Amygdala (tissue), 56 donors: ENCODE measurements around the gene GALNT1.

Source experiments
- DNase-seq, 56 donors: peaks; one replicate each; lab custom pipeline; 2025; lab: John Stamatoyannopoulos, UW

GALNT1 gene

DNA sequence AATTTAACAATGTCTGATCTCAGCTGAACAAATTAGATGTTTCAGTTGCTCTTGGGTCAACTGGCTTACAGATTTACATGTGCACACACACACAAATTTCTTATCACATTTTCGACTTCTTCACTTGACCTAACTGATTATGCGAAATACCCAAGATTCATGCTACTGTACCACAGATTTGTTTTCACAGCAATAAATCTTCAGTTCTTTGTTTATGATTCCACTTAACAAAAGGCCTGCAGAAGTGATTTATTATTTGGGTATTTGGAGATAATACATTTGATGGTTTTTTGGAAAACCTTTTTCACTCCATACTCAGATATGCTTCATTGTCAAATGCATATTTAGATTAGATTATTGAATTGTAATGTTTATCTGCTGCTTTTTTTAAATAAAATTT is 129.0 kb downstream of the GALNT1 start:
- no peak for DNase-seq

DNA sequence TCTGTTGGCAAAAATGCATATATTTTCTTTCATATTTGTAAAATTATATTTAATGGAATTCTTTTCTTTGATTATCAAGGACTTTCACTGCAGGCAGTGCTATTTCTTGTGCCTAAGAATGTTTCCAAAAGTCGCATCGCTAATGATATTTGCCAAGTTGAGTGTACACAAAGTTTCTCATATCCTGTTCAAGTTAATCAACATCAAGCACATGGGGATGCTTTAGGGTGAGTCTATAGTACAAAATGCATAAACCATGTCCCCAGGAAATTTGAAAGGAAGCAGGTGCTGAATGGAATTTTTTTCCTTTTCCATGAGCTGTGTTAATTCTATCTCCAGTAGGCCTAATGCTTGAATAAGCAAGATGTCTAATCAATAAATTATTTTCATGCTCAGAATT is 129.7 kb downstream of the GALNT1 start:
- DNase-seq = no peak

DNA sequence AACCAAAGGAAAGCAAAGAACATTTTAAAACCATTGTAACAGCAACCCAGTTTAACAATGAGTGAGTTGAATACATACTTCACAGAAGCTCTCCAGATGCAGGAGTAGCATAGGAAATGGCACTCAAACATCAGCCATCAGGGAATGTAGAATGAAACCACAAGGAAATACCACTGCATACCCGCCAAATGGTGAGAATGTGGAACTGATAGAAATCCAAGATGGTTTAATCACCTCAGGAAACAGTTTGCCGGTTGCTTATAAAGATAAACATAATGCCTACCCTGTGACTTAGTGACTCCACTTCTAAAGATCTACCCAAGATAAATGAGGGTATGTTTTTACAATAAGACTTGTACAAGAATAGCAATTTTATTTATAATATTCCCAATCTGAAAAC is 132.0 kb downstream of the GALNT1 start:
- DNase-seq = no peak

DNA sequence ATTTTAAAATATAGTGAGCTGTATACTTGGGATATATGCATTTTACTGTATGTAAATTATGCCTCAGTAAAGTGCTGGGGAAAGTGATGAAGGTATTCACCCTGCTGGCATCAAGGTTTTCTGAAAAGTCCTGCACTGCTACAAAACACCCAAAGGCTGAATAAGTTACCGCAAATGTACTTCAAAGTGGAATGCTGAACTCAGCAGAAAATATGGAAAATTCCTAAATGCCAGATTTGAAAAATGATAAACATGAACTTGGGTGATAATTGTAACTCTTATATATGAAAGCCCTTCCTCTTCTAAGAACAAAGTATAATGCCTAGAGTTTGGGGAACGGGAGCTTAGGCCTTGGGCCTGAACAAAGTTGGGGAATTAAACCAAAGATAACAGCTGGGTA is 133.0 kb downstream of the GALNT1 start:
- DNase-seq = no peak

DNA sequence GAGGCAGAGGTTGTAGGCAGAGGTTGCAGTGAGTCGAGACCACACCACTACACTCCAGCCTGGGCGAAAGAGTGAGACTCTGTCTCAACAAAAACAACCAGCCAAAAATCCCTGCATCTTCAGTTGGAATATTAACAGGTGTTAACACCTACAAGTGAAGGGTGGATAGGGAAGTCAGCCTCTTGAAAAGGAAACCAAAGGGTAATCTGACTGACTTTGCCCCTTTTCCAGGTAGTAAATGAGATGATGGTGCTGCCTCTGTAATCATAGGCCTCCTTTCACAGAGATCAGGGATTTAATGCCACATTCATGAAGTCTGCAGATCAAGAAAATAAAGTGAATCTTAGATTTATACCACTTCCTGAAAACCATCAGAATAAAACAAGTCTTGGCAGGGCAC is 133.6 kb downstream of the GALNT1 start:
- no peak for DNase-seq

DNA sequence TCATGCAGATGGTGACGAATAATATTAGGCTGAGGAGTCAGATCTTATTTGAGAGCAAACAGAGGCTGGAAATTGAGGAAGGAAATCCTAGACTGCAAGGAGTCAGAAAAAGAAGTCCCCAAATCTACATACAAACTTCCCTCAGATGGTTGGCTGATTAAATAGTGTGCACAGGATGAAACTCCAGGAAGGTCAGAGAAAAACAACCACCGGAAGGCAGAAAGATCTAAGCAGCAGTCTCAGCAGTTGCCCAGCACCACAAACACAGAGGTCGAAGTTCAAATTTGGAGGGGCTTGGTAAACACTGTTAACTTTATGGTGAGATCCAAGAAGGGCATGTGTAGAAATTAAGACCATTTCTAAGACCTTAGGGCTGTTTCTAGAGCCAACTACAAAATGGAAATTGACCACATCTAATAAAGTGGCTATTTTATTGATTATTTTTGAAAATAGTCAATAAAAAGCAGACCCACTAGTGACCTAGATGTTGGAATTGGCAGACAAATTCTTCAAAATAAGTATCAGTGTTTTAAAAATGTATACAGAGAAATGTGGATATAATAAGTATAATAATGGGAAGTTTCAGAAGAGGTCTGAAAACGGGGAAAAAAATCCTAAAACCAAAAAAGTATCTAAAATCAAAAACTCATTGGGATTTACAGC is 134.8 kb downstream of the GALNT1 start:
- DNase-seq = no peak

DNA sequence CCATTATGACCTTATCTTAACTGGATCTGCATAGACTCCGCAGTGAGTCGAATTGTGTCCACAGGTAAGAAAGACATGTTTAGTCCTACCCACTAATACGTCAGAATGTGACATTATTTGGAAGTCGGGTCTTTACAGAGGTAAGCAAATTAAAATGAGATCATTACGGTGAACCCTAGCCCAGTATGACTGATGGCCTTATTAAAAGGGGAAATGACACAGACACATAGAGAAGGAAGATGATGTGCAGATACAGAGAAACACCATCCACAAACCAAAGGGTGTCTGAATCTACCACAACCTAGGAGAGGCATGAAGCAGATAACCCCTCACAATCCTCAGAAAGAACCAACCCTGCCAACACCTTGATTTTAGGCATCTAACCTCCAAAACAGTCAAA is 135.6 kb downstream of the GALNT1 start:
- no peak for DNase-seq

DNA sequence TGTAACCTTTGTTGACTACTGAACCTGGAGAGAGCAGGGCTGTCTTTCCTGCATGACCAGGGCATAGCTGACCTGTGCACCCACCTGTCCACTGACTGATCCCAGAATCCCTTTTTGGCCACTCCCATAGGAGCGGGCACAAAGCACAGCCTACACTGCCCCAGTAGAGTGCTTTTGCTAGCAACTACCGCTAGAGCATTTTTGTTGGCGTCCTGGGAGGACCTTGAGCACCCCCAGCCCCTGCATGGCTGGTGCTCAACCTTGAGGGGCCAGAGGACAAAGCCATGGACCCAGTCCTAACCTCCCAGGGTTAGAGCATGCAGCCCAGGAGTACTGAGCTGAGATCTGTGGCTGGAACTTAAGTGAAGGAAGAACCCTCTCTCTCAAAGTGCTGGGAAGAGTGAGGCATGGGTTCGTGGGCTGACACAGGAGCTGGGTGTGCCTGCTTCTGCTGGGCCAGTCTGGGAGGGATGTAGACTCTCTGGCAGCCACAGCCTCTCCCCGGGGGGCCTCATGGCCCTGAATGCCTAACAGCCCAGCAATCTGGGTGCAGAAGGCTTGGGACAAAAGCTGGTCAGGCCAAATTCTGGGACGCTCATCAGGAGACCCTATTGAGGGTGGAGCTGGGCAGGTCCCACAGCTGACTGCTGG is 140.0 kb downstream of the GALNT1 start:
- no peak for DNase-seq

DNA sequence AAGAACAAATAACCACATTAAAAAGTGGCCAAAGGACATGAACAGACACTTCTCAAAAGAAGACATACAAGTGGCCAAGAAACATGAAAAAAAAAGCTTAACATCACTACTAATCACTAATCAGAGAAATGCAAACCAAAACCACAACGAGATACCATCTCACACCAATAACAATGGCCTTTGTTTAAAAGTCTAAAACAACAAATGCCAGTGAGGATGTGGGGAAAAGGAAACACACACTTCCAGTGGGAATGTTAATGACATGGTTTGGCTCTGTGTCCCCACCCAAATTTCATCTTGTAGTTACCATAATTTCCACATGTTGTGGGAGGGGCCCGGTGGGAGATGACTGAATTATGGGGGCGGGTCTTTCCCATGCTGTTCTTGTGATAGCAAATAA is 147.1 kb downstream of the GALNT1 start:
- no peak for DNase-seq

DNA sequence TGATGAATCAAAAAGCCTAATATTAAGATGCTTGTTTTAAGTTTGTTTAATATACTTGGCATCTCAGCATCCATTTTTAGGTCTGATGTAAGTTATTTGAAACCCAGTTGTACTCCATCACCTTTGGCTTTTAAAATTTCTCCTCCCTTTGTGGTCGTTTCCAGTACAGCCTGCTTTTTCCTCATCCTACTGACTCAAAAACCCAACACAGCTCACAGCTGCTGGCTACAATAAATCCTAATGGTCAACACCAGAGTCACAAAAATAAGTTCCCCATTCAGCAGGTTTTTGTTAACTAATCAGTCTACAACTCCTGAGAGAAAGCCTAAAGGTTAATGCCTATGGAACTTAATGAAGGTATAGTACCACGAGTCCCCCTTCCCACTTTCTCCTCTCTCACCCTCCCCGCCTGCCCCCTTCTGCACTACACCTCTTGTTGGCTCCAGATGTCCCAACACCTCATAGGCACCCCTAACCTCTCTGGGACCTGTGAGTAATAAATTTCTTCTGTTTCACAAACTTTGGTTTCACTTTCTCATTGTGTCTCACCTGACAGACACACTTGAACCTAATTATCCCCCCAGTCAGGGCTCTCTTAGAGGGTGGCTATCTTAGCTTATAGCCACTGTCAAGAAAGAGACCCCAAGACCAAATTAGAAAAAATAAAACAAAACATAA is 148.6 kb downstream of the GALNT1 start:
- no peak for DNase-seq

DNA sequence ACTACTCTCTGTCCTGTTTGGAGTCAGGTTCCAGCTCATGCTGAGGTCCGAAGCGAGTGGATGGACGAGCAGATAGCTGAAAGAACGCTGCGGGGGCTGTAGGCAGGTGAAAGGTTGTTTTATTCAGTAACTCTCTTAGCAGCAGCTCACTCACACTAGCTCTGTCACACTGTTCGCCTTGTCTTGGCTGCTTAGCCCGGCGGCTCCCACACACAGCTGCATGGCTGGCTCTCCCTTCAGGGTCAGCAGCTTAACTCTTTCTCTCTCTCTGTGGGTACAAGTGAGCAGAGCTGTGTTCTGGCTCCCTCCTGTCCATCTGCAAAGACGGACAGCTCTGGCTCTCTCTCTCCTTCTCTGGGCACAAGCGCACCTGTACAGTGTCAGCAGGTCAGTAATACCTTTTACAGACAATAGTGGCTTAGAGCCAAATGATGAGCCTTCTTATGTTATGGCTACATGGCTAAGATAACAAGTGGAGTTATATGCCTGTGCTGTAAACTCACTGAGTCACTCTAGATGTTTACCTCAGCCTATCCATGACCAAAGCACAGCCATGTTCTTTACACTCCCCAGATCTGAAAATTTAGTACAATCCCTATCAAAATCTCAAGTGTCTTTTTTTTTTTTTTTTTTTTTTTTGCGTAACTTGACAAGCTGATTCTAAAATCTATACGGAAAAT is 149.3 kb downstream of the GALNT1 start:
- peak in 5 of 56 donors; percentile 2 to 23 (median 5) for DNase-seq

DNA sequence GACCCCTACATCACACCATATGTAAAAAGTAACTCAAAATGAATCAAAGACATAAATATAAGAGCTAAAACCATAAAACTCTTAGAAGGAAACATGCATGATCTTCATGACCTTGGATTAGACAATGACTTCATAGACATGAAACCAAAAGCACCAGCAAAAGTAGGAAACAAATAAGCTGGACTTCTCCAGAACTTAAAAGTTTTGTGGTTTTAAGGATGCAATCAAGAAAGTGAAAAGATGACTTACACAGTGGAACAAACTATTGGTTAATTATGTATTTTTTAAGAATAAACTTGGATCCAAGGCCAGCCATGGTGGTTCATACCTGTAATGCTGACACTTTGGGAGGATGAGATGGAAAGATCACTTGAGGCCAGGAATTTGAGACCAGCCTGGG is 150.2 kb downstream of the GALNT1 start:
- DNase-seq = no peak

DNA sequence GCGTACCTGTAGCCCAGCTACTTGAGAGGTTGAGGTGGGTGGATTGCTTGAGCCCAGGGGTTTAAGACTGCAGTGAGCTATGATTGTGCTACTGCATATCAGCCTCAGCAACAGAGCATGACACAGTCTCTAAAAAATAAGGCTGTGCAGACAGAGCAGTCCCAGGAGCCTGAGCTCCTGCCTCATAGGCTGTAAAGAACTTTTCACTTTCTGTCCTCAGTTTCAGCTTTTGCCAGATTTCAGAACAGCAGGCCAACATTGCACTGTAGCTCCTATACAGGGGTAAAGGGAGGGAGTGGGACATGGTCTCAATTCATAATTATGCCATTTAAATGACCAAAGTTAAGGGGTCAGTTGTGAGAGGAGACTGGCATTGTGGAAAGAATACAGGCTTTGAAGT is 150.6 kb downstream of the GALNT1 start:
- DNase-seq = no peak

DNA sequence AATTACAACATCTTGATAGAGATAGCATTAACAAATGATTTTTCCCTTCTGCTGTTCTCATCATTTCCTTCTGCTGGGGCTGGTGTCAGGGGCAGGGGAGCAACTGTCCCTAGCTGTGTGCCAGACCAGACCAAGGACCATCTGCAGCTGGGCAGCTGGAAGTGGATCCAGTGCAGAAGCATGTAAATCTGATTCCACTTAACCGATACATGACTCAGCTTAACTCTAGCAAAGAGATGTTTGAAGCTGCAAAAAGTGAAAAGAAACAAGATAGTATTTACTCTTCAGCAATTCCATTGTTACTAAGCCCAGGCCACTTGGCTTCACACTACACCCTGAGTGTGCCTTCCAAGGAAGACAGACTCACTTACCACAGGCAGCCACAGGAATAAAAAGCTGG is 151.1 kb downstream of the GALNT1 start:
- DNase-seq = no peak

DNA sequence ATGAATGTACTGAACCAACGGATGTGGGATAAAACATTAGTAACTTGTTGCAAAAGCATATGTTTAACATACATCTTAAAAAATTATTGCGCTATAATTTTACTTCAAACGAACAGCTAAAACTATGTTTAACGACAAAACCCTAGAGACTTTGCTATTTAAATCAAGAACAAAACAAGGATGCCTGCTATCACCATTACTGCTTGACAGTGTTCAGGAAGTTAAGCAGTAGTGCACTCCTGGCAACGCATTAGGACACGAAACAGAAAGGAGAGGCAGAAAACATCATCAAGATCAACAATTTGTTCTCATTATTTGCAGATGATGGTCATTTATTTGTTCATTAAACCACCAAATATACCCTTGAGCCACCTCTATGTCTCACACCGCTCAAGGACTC is 151.9 kb downstream of the GALNT1 start:
- no peak for DNase-seq

DNA sequence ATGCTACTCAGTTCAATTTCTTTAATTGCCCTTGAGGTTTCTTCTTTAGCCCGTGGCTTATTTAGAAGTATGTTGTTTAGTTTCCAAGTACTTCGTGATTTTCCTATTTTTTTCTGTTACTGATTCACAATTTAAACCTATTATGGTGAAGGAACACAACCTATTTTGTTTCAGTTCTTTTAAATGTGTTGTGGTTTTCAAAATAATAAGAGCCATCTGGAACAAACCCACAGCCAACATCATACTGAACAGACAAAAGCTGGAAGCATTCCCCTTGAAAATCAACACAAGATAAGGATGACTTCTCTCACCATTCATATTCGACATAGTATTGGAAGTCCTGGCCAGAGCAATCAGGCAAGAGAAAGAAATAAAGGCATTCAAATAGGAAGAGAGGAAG is 155.2 kb downstream of the GALNT1 start:
- no peak for DNase-seq

DNA sequence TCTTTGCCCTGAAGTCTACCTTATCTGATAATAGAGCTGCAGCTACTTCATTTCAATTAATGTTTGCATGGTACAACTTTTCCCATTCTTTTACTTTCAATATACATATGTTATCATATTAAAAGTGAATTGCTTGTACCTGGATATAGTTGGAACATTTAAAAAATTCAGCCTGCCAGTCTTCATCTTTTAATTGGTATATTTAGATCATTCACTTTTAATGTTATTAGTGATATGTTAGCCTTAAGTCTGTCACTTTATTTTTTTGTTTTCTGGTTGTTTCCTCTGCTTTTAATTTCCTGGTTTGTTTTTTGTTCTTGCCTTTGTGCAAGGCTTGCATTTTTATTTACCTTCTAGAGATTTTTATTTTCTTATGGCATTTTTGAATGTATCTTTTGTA is 158.2 kb downstream of the GALNT1 start:
- no peak for DNase-seq

DNA sequence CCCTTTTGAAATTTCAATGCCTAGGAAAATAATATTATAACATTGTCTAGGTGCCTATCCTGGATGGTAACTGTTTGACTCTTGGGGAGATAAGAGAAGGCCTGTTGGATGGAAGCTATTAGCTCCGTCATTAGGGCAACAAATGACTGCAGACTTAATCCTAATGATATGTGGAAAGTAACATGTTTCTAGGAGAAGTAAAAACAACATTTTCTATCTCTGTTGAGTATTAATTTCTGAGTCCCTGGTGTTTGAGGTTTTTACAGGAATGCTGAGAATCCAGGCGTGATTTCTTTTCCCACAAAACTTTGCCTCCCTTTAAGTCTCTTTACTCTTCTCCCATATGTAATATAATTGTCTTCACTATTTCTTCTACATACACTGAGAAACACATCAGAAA is 159.1 kb downstream of the GALNT1 start:
- DNase-seq = no peak

DNA sequence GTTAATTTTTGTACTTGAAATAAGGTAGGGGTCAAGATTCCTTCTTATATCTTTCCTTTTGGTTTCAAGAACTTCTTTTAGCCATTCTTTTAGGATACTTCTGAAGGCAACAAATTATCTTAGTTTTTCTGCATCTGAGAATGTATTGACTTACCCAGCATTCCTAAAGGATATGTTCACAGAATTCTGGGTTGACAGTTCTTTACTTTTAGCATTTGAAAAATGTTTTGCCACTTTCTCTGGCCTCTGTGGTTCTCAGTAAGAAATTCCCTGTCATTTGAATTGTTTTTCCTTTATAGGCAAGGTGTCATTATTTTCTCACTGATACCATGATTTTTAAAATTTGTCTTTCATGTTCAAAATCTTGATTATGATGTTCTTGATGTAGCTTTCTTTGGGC is 162.4 kb downstream of the GALNT1 start:
- no peak for DNase-seq

DNA sequence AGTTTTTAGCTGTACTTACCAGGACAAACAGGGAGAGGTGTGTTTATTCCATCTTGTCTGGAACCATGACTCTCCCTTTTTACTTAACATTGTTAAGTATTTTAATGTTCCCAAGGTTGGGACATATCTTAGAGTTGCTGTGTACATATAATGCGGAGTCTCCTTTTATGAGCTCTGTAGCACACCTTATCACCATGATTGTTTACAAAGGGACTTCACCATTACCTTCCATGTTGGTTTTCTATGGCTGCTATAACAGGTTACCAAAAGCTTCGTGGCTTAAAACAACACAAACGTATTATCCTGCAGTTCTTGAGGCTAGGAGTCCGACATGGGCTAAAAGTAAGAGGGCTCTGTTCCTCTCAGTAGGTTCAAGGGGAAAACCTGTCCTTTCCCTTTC is 164.3 kb downstream of the GALNT1 start:
- DNase-seq = no peak

DNA sequence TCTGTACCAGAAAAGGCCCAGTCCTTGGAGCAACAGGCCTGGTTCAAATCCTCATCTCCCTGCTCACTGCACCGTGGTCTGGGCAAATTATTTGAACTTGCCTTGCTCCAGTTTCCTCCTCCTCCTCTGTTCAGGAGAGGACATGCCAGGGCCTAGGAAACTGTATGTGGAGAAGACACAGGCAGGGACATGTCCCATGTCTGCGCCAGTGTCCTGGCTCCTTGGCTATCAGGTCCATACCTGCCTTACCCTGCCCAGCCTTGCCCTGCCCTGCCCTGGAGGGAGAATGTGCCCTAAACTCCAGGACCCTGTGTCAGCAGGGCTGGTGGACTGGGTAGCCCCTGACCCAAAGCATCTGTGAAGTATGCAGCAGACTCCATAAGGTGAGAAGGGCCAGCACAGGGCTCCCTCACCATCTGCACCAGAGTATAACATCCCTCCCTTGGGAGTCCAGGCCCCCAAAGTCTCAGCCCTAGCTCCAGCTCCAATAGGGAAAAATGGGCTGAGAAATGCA is 165.3 kb downstream of the GALNT1 start:
- no peak for DNase-seq
